Measurements from ENCODE around the gene DGKB.

- TF ChIP-seq CTCF (IDR thresholded peaks at IDR 0.05), result no peak
- TF ChIP-seq TCF7L2 (IDR thresholded peaks at IDR 0.05; ENCODE audit: low read depth, low read length), result no peak
- TF ChIP-seq REST (IDR thresholded peaks at IDR 0.05; ENCODE audit: insufficient read depth in 1 of 2, low read depth in 2 of 2, low read length in 1 of 2), result no peak
- TF ChIP-seq POLR2AphosphoS5 (IDR thresholded peaks at IDR 0.05; ENCODE audit: low read depth, low read length), result no peak
- no peak for TF ChIP-seq SIN3A (IDR thresholded peaks at IDR 0.05; ENCODE audit: borderline replicate concordance, insufficient read depth, low read depth, low read length)
These were observed 61.5 kb downstream of the DGKB start for GRCh38 chr7:14841086-14841485.
